HepG2 (cell line): Measurements from ENCODE around the gene RUVBL2. TPM values are rescaled to one million over a fixed set of nuclear protein-coding genes. Genes with fewer than 3 reads are reported as not detected.
A peak's percentile ranks its signal among the peaks of the same experiment; 100 is the strongest.

Experiments used
- AGO2 ChIP-seq: fragments of 200-400 bp; formaldehyde crosslinking; optimal IDR thresholded peaks from 2 replicates; pipeline ENCODE3; 2017; ENCODE audit warnings: mild to moderate bottlenecking, low read depth, low read length, moderate library complexity
- CEBPB ChIP-seq: IDR thresholded peaks from 2 replicates; pipeline ENCODE4 v1.6.1; 2011; ENCODE audit warnings: low read depth, low read length, improper control_type of control experiment, borderline replicate concordance
- FOXA3 ChIP-seq: IDR thresholded peaks from 2 replicates; pipeline ENCODE4 v1.6.1; 2016; ENCODE audit warnings: missing genetic modification reagents, missing compliant biosample characterization
- HNRNPK ChIP-seq: fragments of 200-400 bp; formaldehyde crosslinking; IDR thresholded peaks from 2 replicates; pipeline ENCODE4 v1.6.1; 2018; ENCODE audit warnings: low read length, low read depth, moderate library complexity, mild to moderate bottlenecking; ENCODE audit not compliant: poor library complexity, severe bottlenecking
- HNRNPLL ChIP-seq: fragments of 200-400 bp; formaldehyde crosslinking; IDR thresholded peaks from 2 replicates; pipeline ENCODE4 v1.6.1; 2017; ENCODE audit warnings: mild to moderate bottlenecking, low read depth, low read length; ENCODE audit not compliant: poor library complexity, severe bottlenecking
- KDM5B ChIP-seq: sonication (generic); formaldehyde crosslinking; IDR thresholded peaks from 2 replicates; pipeline ENCODE4 v1.4.0; 2020; ENCODE audit warnings: missing genetic modification reagents, mild to moderate bottlenecking, borderline replicate concordance
- PPARG ChIP-seq: conservative IDR thresholded peaks from 2 replicates; pipeline ENCODE4 v1.6.1; 2016; ENCODE audit warnings: missing biosample characterization, missing genetic modification reagents
- STAT5B ChIP-seq: sonication (generic); formaldehyde crosslinking; IDR thresholded peaks from 2 replicates; pipeline ENCODE4 v1.4.0; 2020; ENCODE audit warnings: missing genetic modification reagents
- TP53 ChIP-seq: sonication (generic); formaldehyde crosslinking; conservative IDR thresholded peaks from 2 replicates; pipeline ENCODE4 v1.4.0; 2020; ENCODE audit warnings: missing genetic modification reagents
- ZBTB7A ChIP-seq: sonication (generic); formaldehyde crosslinking; IDR thresholded peaks from 2 replicates; pipeline ENCODE4 v1.8.0; 2022; ENCODE audit warnings: mild to moderate bottlenecking, missing genetic modification reagents
- ZFP91 ChIP-seq: sonication (generic); formaldehyde crosslinking; IDR thresholded peaks from 2 replicates; pipeline ENCODE4 v1.9.0; 2022; ENCODE audit warnings: missing genetic modification reagents, mild to moderate bottlenecking, borderline replicate concordance
- ZNF337 ChIP-seq: sonication (generic); formaldehyde crosslinking; IDR thresholded peaks from 2 replicates; pipeline ENCODE4 v1.5.1; 2020; ENCODE audit warnings: missing genetic modification reagents, low read depth, mild to moderate bottlenecking, borderline replicate concordance
- ZNF501 ChIP-seq: sonication (generic); formaldehyde crosslinking; IDR thresholded peaks from 2 replicates; pipeline ENCODE4 v1.5.1; 2020; ENCODE audit warnings: mild to moderate bottlenecking, moderate library complexity, missing genetic modification reagents
- ZNF567 ChIP-seq: sonication (generic); formaldehyde crosslinking; IDR thresholded peaks from 2 replicates; pipeline ENCODE4 v1.8.1; 2023; ENCODE audit warnings: mild to moderate bottlenecking, missing genetic modification reagents, borderline replicate concordance
- ZNF597 ChIP-seq: sonication (generic); formaldehyde crosslinking; IDR thresholded peaks from 2 replicates; pipeline ENCODE4 v1.5.0; 2020; ENCODE audit warnings: missing genetic modification reagents
- ZNF777 ChIP-seq: sonication (generic); formaldehyde crosslinking; IDR thresholded peaks from 2 replicates; pipeline ENCODE4 v1.4.0; 2020; ENCODE audit warnings: missing genetic modification reagents
- polyA plus RNA-seq, 8 experiments: library from polyadenylated mRNA; depleted of rRNA in 3 of 8; stranded (reverse) in 7 of 8; unstranded in 1 of 8; fragments of >200 nt; fragmentation: Illumina TruSeq in 4 of 8; extraction: Trizol in 4 of 8; gene quantifications; 2 replicates each; pipeline versions ENCODE4 v1.2.1 to v1.2.3, GENCODE V29; 2011 to 2016; ENCODE audit warnings: low read depth in 4 of 8, missing spikeins in 1 of 8, mixed read lengths in 1 of 8; ENCODE audit not compliant: insufficient read depth in 1 of 8
- total RNA-seq, 5 experiments: library from RNA; depleted of rRNA; stranded (reverse); fragments of >200 nt; fragmentation: Illumina TruSeq; extraction: Trizol; gene quantifications; 2 replicates each; pipeline ENCODE4 v1.2.3, GENCODE V29; 2016; ENCODE audit warnings: low read depth in 1 of 5
- TF ChIP-seq, protein P1 (sequence below): sonication (generic); formaldehyde crosslinking; IDR thresholded peaks from 2 replicates; pipeline ENCODE4 v1.4.0; 2020; ENCODE audit warnings: missing genetic modification reagents
- TF ChIP-seq, protein P2 (sequence below): sonication (generic); formaldehyde crosslinking; IDR thresholded peaks from 2 replicates; pipeline ENCODE4; 2020; ENCODE audit warnings: missing genetic modification reagents, mild to moderate bottlenecking, borderline replicate concordance

RUVBL2 gene
- total and polyA plus RNA-seq, 2 of the 13 experiments (the other 11 are each of a cell fraction or from before 2014, with no cell fraction given), result 120 to 122 TPM

- TF ChIP-seq, protein P1, sequence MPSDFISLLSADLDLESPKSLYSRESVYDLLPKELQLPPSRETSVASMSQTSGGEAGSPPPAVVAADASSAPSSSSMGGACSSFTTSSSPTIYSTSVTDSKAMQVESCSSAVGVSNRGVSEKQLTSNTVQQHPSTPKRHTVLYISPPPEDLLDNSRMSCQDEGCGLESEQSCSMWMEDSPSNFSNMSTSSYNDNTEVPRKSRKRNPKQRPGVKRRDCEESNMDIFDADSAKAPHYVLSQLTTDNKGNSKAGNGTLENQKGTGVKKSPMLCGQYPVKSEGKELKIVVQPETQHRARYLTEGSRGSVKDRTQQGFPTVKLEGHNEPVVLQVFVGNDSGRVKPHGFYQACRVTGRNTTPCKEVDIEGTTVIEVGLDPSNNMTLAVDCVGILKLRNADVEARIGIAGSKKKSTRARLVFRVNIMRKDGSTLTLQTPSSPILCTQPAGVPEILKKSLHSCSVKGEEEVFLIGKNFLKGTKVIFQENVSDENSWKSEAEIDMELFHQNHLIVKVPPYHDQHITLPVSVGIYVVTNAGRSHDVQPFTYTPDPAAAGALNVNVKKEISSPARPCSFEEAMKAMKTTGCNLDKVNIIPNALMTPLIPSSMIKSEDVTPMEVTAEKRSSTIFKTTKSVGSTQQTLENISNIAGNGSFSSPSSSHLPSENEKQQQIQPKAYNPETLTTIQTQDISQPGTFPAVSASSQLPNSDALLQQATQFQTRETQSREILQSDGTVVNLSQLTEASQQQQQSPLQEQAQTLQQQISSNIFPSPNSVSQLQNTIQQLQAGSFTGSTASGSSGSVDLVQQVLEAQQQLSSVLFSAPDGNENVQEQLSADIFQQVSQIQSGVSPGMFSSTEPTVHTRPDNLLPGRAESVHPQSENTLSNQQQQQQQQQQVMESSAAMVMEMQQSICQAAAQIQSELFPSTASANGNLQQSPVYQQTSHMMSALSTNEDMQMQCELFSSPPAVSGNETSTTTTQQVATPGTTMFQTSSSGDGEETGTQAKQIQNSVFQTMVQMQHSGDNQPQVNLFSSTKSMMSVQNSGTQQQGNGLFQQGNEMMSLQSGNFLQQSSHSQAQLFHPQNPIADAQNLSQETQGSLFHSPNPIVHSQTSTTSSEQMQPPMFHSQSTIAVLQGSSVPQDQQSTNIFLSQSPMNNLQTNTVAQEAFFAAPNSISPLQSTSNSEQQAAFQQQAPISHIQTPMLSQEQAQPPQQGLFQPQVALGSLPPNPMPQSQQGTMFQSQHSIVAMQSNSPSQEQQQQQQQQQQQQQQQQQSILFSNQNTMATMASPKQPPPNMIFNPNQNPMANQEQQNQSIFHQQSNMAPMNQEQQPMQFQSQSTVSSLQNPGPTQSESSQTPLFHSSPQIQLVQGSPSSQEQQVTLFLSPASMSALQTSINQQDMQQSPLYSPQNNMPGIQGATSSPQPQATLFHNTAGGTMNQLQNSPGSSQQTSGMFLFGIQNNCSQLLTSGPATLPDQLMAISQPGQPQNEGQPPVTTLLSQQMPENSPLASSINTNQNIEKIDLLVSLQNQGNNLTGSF (CRISPR knock-in tag), result peak; percentile 71; the same call in 1 of the 2 replicates
- TF ChIP-seq ZNF777 (CRISPR knock-in tag), result peak; percentile 97
- peak; percentile 89; the same call in 1 of the 2 replicates for TF ChIP-seq ZNF567 (CRISPR knock-in tag)
- peak; percentile 20; the same call in 1 of the 2 replicates for TF ChIP-seq PPARG
- no peak for TF ChIP-seq ZNF597 (CRISPR knock-in tag)
- peak; percentile 21; the same call in 1 of the 2 replicates for TF ChIP-seq STAT5B (CRISPR knock-in tag)
- TF ChIP-seq, protein P2, sequence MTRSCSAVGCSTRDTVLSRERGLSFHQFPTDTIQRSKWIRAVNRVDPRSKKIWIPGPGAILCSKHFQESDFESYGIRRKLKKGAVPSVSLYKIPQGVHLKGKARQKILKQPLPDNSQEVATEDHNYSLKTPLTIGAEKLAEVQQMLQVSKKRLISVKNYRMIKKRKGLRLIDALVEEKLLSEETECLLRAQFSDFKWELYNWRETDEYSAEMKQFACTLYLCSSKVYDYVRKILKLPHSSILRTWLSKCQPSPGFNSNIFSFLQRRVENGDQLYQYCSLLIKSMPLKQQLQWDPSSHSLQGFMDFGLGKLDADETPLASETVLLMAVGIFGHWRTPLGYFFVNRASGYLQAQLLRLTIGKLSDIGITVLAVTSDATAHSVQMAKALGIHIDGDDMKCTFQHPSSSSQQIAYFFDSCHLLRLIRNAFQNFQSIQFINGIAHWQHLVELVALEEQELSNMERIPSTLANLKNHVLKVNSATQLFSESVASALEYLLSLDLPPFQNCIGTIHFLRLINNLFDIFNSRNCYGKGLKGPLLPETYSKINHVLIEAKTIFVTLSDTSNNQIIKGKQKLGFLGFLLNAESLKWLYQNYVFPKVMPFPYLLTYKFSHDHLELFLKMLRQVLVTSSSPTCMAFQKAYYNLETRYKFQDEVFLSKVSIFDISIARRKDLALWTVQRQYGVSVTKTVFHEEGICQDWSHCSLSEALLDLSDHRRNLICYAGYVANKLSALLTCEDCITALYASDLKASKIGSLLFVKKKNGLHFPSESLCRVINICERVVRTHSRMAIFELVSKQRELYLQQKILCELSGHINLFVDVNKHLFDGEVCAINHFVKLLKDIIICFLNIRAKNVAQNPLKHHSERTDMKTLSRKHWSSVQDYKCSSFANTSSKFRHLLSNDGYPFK (CRISPR knock-in tag), result peak; percentile 52; the same call in 1 of the 2 replicates
- peak; percentile 70; the same call in 1 of the 2 replicates for TF ChIP-seq ZNF501 (CRISPR knock-in tag)
- peak; percentile 39 for TF ChIP-seq HNRNPLL
- TF ChIP-seq ZFP91 (CRISPR knock-in tag), result peak; percentile 73
- peak; percentile 93 for TF ChIP-seq AGO2
- peak; percentile 99 for TF ChIP-seq TP53 (CRISPR knock-in tag)
- peak; percentile 82 for TF ChIP-seq ZBTB7A (CRISPR knock-in tag)
- TF ChIP-seq CEBPB, result no peak
- peak; percentile 64 for TF ChIP-seq FOXA3
- peak; percentile 85 for TF ChIP-seq KDM5B (CRISPR knock-in tag)
- no peak for TF ChIP-seq ZNF337 (CRISPR knock-in tag)
- TF ChIP-seq HNRNPK, result peak; percentile 65
Measured at GRCh38 chr19:48954595-48955307, 38.9 kb upstream of the RUVBL2 start, which contains the start of gene BAX (continued).
